Measurements from ENCODE around the gene UBTD1.
A peak's percentile ranks its signal among the peaks of the same experiment; 100 is the strongest.
"Not testable (repeated sequence)": the region's sequence is repeated elsewhere in the genome, so short reads cannot be mapped to it uniquely, and the experiment has no call there.

The UBTD1 gene

DNA sequence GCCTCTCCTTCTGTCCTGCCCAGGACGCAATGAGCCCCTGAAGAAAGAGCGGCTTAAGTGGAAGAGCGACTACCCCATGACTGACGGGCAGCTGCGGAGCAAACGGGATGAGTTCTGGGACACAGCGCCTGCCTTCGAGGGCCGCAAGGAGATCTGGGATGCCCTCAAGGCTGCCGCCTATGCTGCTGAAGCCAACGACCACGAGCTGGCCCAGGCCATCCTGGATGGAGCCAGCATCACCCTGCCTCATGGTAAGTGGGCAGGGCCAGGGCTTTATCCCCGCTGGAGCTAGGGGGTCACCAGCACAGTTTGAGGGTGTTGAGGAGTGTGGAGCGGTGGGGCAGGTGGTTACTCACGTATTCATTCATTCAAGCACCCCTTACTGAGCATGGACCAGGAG is 69.2 kb downstream of the UBTD1 start:
- DNase-seq = no peak

DNA sequence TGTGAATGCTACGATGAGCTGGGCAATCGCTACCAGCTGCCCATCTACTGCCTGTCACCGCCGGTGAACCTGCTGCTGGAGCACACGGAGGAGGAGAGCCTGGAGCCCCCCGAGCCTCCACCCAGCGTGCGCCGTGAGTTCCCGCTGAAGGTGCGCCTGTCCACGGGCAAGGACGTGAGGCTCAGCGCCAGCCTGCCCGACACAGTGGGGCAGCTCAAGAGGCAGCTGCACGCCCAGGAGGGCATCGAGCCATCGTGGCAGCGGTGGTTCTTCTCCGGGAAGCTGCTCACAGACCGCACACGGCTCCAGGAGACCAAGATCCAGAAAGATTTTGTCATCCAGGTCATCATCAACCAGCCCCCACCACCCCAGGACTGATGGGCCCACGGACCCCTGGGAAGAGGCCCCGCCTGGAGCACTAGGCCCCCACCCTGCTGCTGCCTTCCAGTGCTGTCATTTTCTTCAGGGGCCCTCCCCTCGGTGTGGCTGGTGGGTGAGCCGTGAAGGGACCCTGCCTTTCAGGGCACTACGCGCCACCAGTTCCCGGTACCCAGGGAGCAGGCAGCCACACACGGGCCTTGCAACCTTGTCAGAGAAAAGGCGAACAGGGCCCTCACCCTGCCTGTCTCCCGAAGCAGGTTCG is 71.5 kb downstream of the UBTD1 start:
- no peak for DNase-seq

DNA sequence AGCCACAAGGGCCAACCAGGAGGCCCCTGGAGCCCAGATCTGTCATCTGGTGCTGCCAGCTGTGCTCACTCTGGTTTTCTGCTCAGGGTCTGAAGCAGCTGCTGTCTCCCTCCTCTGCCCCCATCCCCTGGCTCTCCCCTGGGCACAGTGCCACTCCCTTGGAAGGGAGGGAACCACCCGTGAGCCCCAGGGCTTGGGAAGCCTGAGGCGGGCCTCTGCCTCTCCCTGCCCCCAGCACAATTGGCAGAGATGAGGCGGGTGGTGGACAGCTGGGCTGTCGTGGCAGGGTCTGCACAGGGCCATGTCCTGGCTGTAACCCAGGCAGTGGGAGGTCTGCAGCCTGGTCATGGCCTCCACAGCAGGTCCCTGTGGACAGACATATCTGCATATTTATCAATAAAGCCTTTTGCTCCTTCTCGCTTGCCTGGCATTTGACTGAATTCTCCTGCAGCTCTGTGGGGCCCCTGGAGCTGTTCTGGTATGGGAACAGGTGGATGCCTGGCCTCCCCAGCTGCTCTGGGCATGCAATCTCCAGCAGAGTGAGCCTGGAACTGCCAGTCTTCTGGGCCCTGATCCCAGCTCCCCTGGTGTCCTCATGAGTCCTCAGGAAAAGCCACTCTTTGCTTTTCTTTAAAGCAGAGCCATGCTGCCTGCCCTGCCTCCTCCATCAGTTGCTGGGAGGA is 72.2 kb downstream of the UBTD1 start:
- DNase-seq = no peak

DNA sequence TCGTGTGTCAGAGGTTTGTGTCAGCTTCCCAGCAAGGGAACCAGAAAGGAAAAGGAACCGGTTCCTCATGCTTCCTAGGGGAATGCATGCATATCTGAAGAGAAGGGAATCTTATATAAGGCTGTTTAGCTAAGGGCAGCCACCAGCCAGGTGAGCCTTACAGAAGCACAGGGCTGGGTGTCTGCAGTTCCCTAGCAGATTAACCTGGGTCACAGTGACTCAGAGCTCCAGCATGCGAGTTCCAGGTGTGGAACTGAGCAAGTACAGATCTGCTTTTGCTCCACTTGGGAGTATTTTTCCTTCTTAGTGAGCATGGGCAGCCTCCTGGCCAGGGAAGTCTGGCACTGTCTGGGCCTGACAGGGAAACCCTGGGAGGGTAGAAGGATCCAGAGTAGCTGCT is 72.9 kb downstream of the UBTD1 start:
- DNase-seq = no peak

GRCh38 chr10:97572214-97572989 is 73.7 kb downstream of the UBTD1 start, which contains the start of gene ANKRD2:
Gene ANKRD2 (plus strand): TSS chr10:97572779. CDS start chr10:97572789, 10 bp downstream.
- peak; percentile 34 for DNase-seq

DNA sequence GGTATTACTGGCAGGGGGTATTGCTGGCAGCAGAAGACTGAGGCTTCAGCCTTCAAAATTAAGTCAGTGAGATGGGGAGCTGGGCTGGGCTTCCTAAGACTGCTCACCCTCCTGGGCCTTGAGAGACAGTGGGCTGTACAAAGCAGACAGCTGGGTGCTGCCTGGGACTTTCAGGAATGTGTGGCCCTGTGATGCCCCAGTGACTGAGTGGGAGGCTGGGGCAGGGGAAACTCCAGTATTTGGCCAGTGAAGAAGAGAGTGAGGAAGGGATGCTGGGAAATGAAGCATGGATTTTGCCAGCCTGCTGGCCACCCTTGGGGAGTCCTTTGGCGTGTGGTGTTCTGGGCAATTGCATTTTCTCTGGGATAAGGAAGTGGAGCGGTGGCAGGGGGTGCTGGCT is 74.3 kb downstream of the UBTD1 start:
- DNase-seq = no peak

- DNase-seq = no peak
These were observed 74.9 kb downstream of the UBTD1 start for GRCh38 chr10:97573672-97574071.

DNA sequence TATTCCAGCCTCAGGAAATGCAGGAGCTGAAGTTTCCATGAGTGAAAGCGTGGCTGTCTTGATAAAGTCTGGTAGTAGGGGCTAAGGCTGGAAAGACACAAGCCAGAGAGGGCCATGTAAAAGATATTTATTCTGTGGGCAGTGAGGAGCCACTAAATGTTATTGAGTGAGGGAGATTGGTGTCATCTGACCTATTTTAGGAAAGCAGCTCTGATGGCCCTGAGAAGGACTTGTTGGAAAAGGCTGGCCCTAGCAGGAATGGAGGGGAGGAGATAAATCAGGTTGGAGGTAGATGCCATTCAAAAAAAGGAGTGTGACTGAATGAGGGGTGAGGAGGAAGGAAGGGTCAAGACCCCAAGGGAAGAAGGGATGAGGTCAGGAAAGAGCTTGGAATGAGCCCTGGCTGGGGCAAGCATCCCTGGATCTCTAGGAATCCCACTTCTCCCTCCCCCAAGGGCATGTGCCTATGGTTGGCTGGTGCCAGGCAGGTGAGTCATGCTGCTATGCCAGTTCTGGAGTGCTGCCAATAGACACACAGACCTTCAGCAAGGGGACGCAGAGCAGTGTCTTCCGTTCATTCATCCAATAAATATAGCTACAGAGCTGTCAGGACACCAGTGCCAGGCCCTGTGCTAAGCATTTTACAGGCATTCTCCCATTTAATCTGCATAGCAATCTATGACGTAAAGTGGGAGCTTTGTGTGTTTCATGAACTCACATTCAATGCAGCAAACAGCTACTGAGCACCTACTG is 75.8 kb downstream of the UBTD1 start:
- DNase-seq = no peak

DNA sequence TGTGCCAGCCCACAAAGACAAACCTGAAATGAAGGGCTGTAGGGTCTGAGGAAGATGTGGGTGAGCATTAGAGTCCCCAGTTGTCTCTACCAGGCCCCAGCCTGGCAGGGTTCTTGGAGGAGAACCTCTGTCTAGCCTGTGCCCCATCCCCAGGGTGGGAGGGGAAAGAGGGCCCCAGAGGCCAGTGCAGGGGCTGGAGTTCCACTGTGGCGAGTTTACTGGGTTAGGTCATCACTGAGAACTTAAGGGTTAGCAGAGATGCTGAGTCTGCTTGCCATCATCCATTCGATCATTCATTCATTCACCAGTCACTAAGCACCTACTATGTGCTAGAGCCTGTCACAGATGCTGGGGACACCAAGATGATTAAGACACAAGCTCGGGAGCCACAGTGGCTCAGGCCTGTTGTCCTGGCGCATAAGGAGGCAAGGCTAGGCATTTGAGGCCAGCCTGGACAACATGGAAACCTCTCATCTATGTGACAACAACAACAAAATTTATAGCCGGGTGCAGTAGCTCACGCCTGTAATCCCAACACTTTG is 76.5 kb downstream of the UBTD1 start:
- DNase-seq = no peak

- DNase-seq = not testable (repeated sequence)
These were observed 77.8 kb downstream of the UBTD1 start for GRCh38 chr10:97576487-97576886.

DNA sequence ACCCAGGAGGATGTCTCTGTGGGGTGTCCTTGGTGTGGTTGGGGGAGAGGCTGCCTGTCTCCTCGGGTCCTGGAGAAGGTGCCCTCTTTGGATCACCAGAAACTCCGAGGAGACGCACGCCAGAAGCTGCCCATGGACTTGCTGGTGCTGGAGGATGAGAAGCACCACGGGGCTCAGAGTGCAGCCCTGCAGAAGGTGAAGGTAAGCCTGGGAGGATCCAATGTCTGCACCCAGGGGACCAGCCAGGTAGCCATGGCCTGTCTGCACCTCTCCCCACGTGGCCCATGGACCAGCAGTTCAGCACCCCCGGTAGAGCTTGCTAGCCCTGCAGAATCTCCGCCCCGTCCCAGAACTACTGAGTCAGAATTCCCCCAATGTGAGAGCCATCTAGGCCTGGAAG is 79.0 kb downstream of the UBTD1 start:
- DNase-seq = no peak

GRCh38 chr10:97578171-97578844 is 79.6 kb downstream of the UBTD1 start:
- no peak for DNase-seq

- no peak for DNase-seq
These were observed 82.0 kb downstream of the UBTD1 start for GRCh38 chr10:97580421-97581367.

GRCh38 chr10:97582169-97582568 is 83.4 kb downstream of the UBTD1 start:
- DNase-seq = no peak

- DNase-seq = no peak
These were observed 84.8 kb downstream of the UBTD1 start for GRCh38 chr10:97583476-97583875.

DNA sequence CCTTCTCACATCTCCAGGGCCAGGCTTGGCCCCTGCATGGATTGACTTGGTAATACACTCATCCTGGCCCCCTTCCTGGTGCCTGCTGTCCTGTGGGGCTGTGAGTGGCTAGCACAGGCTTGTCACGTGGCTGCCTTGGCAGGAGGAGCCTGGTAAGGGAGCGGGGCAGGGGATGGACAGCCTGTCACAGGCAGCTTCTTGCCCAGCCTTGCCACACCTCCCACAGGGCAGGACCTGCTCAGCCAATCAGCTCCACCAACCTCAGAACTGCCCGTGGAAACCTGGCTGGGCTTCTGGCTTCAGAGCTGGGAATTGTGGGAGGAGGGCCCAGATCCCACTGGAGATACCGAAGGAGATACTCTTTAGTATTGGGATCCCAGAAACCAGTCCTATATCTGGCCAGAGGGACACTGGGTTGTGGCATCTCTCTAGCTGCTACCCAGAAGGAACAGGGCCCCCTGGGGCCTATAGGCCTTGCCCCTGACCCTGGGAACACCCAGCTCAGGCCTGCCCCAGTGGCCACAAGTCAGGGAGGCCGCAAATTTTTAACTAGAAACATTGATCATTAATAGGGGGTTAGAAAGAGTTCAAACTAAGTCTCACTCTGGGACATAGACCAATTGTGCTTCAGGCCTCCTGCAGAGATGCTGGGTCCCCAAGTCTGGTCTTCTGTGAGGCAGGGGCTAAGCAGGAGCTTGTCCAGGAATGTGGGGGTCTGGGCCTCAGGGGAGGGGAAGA is 85.5 kb downstream of the UBTD1 start, which contains the start of gene HOGA1:
HOGA1 (plus strand) TSS at position 330 of the 738 bp plus-strand sequence; CDS start at position 645, 315 bp downstream.
- no peak for DNase-seq

GRCh38 chr10:97584798-97585438 is 86.2 kb downstream of the UBTD1 start:
- no peak for DNase-seq

DNA sequence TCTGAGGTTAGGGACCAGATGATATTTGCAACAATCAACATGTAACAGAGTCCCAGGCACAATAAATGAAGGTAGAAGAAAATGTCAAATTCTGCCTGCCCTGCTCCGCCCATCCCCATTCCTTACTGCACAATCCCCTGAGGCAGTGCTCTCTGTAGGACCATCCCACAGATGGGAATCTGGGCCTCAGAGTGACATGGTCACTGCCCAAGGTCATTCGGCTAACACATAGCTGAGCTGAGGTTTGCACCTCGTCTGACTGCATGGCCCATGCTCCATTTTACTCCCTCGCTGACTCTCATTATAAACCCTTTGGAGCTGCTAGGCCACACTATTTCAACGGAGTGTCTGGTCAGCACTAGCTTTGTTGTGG is 86.7 kb downstream of the UBTD1 start:
- DNase-seq = no peak

DNA sequence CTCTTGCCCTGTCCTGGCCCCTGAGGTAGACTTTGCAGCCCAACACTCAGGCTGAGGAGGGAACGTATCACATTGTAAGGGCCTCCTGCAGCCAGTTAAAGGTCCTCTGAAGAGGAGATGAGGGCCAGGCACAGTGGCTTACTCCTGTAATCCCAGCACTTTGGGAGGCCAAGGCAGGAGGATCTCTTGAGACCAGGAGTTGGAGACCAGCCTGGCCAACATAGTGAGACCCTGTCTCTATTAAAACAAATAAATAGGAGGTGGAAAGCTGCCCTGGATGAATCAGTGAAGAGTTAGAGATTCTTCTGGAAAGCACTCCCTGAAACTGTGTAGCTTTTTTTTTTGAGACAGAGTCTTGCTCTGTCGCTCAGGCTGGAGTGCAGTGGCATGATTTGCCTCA is 88.5 kb downstream of the UBTD1 start:
- DNase-seq = no peak

DNA sequence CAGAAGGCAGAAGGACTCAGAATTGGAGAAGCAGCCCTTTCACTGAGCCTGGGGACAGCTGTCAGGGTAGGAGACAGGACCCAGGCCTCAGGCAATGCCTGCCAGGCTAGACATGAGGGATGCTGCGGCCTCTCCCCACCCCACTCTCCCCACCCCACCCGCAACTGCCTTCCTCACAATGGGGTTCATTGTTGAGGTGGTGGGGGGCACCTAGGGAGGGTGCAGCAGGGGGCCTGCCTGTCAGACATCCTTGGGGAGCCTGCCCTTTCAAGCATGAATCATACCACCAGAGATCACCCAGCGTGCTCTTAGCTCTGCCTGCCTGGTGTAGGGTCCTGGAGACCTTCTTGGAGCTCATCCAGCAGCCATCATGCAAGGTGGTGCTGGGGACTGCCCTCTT is 90.8 kb downstream of the UBTD1 start, which contains the start of gene C10orf62:
C10orf62 (plus strand) TSS at position 243 of the 400 bp plus-strand sequence. CDS start 177 bp downstream, outside the sequence.
- DNase-seq = no peak

All from cortex of kidney (tissue), 1 donor.